ENCODE measurements around the gene PCDHB11.
"Not testable (repeated sequence)": the region's sequence is repeated elsewhere in the genome, so short reads cannot be mapped to it uniquely, and the experiment has no call there.

Gene PCDHB11

DNA sequence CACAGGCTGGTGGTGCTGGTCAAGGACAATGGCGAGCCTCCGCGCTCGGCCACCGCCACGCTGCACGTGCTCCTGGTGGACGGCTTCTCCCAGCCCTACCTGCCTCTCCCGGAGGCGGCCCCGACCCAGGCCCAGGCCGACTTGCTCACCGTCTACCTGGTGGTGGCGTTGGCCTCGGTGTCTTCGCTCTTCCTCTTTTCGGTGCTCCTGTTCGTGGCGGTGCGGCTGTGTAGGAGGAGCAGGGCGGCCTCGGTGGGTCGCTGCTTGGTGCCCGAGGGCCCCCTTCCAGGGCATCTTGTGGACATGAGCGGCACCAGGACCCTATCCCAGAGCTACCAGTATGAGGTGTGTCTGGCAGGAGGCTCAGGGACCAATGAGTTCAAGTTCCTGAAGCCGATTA lies 16.6 kb downstream of the PCDHB11 start:
- not testable (repeated sequence) for H3K4me3 ChIP-seq (ENCODE audit: low read length); DNase-seq (ENCODE audit: low read depth)

- peak within 1 kb of the TSS; percentile 1 for H3K4me3 ChIP-seq (ENCODE audit: low read length)
- no peak for TF ChIP-seq CTCF (conservative IDR thresholded peaks at IDR 0.05; ENCODE audit: low read depth, low read length)
- no peak for DNase-seq (ENCODE audit: low read depth)
These were observed 23.8 kb downstream of the PCDHB11 start, which contains the start of gene PCDHB14 for GRCh38 chr5:141223112-141223783. PCDHB14 (plus strand) TSS chr5:141223343; CDS start chr5:141223506, 163 bp downstream.

GRCh38 chr5:141224844-141225243 lies 25.4 kb downstream of the PCDHB11 start:
- not testable (repeated sequence) for DNase-seq (ENCODE audit: low read depth); H3K4me3 ChIP-seq (ENCODE audit: low read length)

- DNase-seq (ENCODE audit: low read depth); H3K4me3 ChIP-seq (ENCODE audit: low read length): not testable (repeated sequence)
These were observed 26.0 kb downstream of the PCDHB11 start for GRCh38 chr5:141225421-141225820.

- H3K4me3 ChIP-seq (ENCODE audit: low read length) = no peak overlapping the region
- no peak for TF ChIP-seq CTCF (conservative IDR thresholded peaks at IDR 0.05; ENCODE audit: low read depth, low read length)
- no peak for DNase-seq (ENCODE audit: low read depth)
These were observed 34.8 kb downstream of the PCDHB11 start for GRCh38 chr5:141234109-141234667.

DNA sequence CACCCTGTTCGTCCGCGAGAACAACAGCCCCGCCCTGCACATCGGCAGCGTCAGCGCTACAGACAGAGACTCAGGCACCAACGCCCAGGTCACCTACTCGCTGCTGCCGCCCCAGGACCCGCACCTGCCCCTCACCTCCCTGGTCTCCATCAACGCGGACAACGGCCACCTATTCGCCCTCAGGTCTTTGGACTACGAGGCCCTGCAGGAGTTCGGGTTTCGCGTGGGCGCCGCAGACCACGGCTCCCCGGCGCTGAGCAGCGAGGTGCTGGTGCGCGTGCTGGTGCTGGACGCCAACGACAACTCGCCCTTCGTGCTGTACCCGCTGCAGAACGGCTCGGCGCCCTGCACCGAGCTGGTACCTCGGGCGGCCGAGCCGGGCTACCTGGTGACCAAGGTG lies 36.5 kb downstream of the PCDHB11 start:
- not testable (repeated sequence) for H3K4me3 ChIP-seq (ENCODE audit: low read length); DNase-seq (ENCODE audit: low read depth)

DNA sequence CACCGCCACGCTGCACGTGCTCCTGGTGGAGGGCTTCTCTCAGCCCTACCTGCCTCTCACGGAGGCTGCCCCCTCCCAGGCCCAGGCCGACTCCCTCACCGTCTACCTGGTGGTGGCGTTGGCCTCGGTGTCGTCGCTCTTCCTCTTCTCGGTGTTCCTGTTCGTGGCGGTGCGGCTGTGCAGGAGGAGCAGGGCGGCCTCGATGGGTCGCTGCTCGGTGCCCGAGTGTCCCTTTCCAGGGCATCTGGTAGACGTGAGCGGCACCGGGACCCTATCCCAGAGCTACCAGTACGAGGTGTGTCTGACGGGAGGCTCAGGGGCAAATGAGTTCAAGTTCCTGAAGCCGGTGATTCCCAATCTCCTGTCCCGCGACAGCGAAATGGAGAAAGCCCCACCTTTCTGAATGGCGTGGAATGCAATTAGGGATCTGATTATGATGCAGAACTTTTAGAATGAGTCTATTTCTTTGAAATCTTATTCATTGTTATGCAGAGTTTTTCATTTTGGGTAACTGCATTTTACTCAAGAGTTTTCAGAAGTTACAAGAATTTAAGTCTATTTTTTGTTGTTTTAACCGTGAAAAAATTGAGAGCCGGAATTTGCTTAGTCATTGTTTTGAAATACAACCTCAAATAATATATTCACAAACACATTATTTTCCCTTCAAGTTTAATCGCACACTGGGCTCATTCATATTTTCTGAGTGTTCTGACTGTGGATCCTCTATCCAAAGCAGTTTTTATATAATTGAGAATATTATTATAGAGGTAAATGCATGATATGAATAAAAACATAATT lies 37.3 kb downstream of the PCDHB11 start:
- no peak overlapping the region for H3K4me3 ChIP-seq (ENCODE audit: low read length)
- TF ChIP-seq CTCF (conservative IDR thresholded peaks at IDR 0.05; ENCODE audit: low read depth, low read length) = no peak
- no peak for DNase-seq (ENCODE audit: low read depth)

DNA sequence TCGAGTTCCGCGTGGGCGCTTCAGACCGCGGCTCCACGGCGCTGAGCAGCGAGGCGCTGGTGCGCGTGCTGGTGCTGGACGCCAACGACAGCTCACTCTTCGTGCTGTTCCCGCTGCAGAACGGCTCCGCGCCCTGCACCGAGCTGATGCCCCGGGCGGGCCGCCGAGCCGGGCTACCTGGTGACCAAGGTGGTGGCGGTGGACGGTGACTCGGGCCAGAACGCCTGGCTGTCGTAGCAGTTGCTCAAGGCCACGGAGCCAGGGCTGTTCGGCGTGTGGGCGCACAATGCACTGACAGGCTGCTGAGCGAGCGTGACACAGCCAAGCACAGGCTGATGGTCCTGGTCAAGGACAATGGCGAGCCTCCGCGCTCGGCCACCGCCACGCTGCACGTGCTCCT lies 42.1 kb downstream of the PCDHB11 start:
- TF ChIP-seq CTCF (conservative IDR thresholded peaks at IDR 0.05; ENCODE audit: low read depth, low read length) = no peak
- DNase-seq (ENCODE audit: low read depth) = no peak
- H3K4me3 ChIP-seq (ENCODE audit: low read length) = no peak overlapping the region

DNA sequence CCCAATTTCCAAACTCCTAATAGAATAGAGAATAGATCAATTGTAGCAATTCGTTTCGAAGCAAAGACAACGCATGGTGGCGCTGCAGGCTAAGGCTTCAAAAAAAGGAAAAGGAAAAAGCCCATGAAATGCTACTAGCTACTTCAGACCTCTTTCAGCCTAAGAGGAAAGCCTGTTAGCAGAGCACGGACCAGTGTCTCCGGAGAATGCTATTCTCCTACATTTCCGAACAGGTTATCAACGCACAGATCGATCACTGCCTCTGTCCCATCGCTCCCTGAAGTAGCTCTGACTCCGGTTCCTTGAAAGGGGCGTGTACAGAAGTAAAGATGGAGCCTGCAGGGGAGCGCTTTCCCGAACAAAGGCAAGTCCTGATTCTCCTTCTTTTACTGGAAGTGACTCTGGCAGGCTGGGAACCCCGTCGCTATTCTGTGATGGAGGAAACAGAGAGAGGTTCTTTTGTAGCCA lies 45.9 kb downstream of the PCDHB11 start, which contains the start of gene PCDHB15:
Gene PCDHB15 (plus strand): TSS at position 146 of the 468 bp plus-strand sequence. CDS start 184 bp downstream, at position 330.
- peak; percentile 18 for TF ChIP-seq CTCF (conservative IDR thresholded peaks at IDR 0.05; ENCODE audit: low read depth, low read length)
- DNase-seq (ENCODE audit: low read depth) = no peak
- H3K4me3 ChIP-seq (ENCODE audit: low read length) = no peak within 1 kb of the TSS

DNA sequence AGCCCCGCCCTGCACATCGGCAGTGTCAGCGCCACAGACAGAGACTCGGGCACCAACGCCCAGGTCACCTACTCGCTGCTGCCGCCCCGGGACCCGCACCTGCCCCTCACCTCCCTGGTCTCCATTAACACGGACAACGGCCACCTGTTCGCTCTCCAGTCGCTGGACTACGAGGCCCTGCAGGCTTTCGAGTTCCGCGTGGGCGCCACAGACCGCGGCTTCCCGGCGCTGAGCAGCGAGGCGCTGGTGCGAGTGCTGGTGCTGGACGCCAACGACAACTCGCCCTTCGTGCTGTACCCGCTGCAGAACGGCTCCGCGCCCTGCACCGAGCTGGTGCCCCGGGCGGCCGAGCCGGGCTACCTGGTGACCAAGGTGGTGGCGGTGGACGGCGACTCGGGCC lies 47.5 kb downstream of the PCDHB11 start:
- not testable (repeated sequence) for H3K4me3 ChIP-seq (ENCODE audit: low read length); DNase-seq (ENCODE audit: low read depth)

GRCh38 chr5:141247434-141247833 lies 48.0 kb downstream of the PCDHB11 start:
- DNase-seq (ENCODE audit: low read depth); H3K4me3 ChIP-seq (ENCODE audit: low read length): not testable (repeated sequence)

Measured in retinal pigment epithelial cell (primary cell).